OCI-LY7 (cell line): Measurements from ENCODE around the gene DHRSX. TPM values are rescaled to one million over a fixed set of nuclear protein-coding genes. Genes with fewer than 3 reads are reported as not detected.
A peak's percentile ranks its signal among the peaks of the same experiment; 100 is the strongest.
"Not testable (repeated sequence)": the region's sequence is repeated elsewhere in the genome, so short reads cannot be mapped to it uniquely, and the experiment has no call there.

Experiments used
- BruUV-seq: library from RNA; stranded (reverse); fragments of 400-500 nt; replicated peaks from 2 replicates; lab custom pipeline; 2021; lab: Mats Ljungman, UMichigan
- CTCF ChIA-PET: fragments of 300-600 bp; sonication (Branson Sonifier 250); formaldehyde crosslinking; loops from one replicate; lab custom pipeline; 2022; ENCODE audit warnings: antibody characterized with exemption; ENCODE audit not compliant: unreplicated experiment; lab: Charles Lee
- POLR2A ChIA-PET: fragments of 300-600 bp; sonication (Branson Sonifier 250); formaldehyde crosslinking; loops from one replicate; lab custom pipeline; 2022; ENCODE audit warnings: antibody characterized with exemption; lab: Charles Lee
- DNase-seq: peaks from one replicate; pipeline ENCODE4 v3.0.0-alpha.2; 2015; ENCODE audit warnings: low spot score
- H2AFZ ChIP-seq: fragments of 200-600 bp; sonication (generic), shearing (Covaris generic); 2 replicates; pipeline ENCODE4 v1.6.1; 2014; ENCODE audit warnings: mild to moderate bottlenecking, antibody characterized with exemption, low read length, moderate library complexity
- H3K27ac ChIP-seq: fragments of 200-600 bp; sonication (generic); 2 replicates; pipeline ENCODE4 v1.5.1; 2014; ENCODE audit warnings: mixed run types, low read depth, mild to moderate bottlenecking, moderate library complexity, low read length, inconsistent platforms; ENCODE audit not compliant: poor library complexity, severe bottlenecking
- H3K36me3 ChIP-seq: fragments of 200-600 bp; sonication (generic); 2 replicates; pipeline ENCODE4 v1.6.1; 2014; ENCODE audit warnings: mild to moderate bottlenecking, antibody characterized with exemption, low read length, moderate library complexity, mixed read lengths; ENCODE audit not compliant: insufficient read depth
- H3K4me1 ChIP-seq: fragments of 200-600 bp; sonication (generic); 2 replicates; pipeline ENCODE4 v1.5.1; 2014; ENCODE audit warnings: mild to moderate bottlenecking, low read length; ENCODE audit not compliant: insufficient read depth, poor library complexity, severe bottlenecking
- H3K4me2 ChIP-seq: fragments of 200-600 bp; sonication (generic); 2 replicates; pipeline ENCODE4 v1.6.1; 2014; ENCODE audit warnings: mild to moderate bottlenecking, low read length
- H3K4me3 ChIP-seq: fragments of 200-600 bp; sonication (generic); 2 replicates; pipeline ENCODE4 v1.5.1; 2014; ENCODE audit warnings: mild to moderate bottlenecking, low read depth, low read length; ENCODE audit not compliant: poor library complexity, severe bottlenecking
- H3K79me2 ChIP-seq: fragments of 200-600 bp; sonication (generic); 2 replicates; pipeline ENCODE4 v1.6.1; 2016; ENCODE audit warnings: low read depth, mild to moderate bottlenecking, low read length, moderate library complexity, mixed read lengths; ENCODE audit not compliant: insufficient read depth
- H3K9me2 ChIP-seq: fragments of 200-600 bp; sonication (generic); 2 replicates; pipeline ENCODE4 v1.6.1; 2016; ENCODE audit warnings: mild to moderate bottlenecking, low read length, mixed read lengths; ENCODE audit not compliant: insufficient read depth
- H3K9me3 ChIP-seq: fragments of 200-600 bp; sonication (generic); 2 replicates; pipeline ENCODE4 v1.6.1; 2014; ENCODE audit warnings: mild to moderate bottlenecking, mixed run types, low read length, mixed read lengths
- H4K20me1 ChIP-seq: fragments of 200-600 bp; sonication (generic); 2 replicates; pipeline ENCODE4 v1.6.1; 2014; ENCODE audit warnings: mild to moderate bottlenecking, antibody characterized with exemption, low read length, moderate library complexity, mixed read lengths; ENCODE audit not compliant: insufficient read depth
- CTCF ChIP-seq: fragments of 200-600 bp; sonication (generic); conservative IDR thresholded peaks from 2 replicates; pipeline ENCODE4 v1.5.1; 2014; ENCODE audit warnings: mild to moderate bottlenecking, antibody characterized with exemption, low read length, moderate library complexity, mixed read lengths
- EZH2phosphoT487 ChIP-seq: fragments of 200-600 bp; sonication (generic); IDR thresholded peaks from 2 replicates; pipeline ENCODE4 v1.6.1; 2018; ENCODE audit warnings: low read depth, borderline replicate concordance, mild to moderate bottlenecking, mixed run types, antibody characterized with exemption, low read length, moderate library complexity, mixed read lengths
- intact Hi-C: fragments of 100-400 bp; cut with micrococcal nuclease; formaldehyde crosslinking; loops from one replicate; pipeline ENCODE4 v1.10.0; 2022; ENCODE audit not compliant: unreplicated experiment
- total RNA-seq, 2 experiments: library from RNA; depleted of rRNA in 1 of 2; stranded (reverse); fragments of >200 nt in 1 of 2; shearing (Covaris generic) in 1 of 2; gene quantifications; 2 replicates each; pipeline ENCODE4 v1.2.3, GENCODE V29; 2014 to 2022

DHRSX gene
- total RNA-seq, 2 experiments from 2014 or later = 25.2 to 30.9 TPM

DNA sequence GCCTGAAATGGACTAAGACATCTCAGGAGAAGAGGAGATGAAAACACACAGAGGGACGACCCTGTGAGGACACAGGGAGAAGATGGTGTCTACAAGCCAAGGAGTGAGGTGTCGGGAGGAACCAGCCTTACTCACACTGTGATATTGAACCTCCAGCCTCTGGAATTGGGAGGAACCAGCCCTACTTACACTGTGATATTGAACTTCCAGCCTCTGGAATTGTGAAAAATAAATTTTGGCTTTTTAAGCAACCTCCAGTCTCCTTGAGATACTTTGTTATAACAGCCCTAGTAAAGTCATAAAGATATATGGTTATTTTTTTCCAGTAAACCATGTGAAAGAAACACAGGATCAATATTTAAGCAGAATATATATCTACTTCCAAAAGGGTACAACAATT lies 76.5 kb downstream of the DHRSX start:
- Histone ChIP-seq H3K27ac (no peak overlapping the region), H3K4me3 (no peak overlapping the region), H3K4me1 (no peaks in the 10 kb centered on the region), H4K20me1 (no peaks in the 10 kb centered on the region), H3K9me3 (peaks cover 9% of the 10 kb centered on the region; the same call in 1 of the 2 replicates), H2AFZ (no peak overlapping the region), H3K9me2 (no peaks in the 10 kb centered on the region), H3K36me3 (peaks cover 5% of the 10 kb centered on the region; the same call in 1 of the 2 replicates), H3K4me2 (no peak overlapping the region), H3K79me2 (no peaks in the 10 kb centered on the region)
- POLR2A ChIA-PET = no interaction called here
- no peak for DNase-seq
- BruUV-seq = TSS peak; percentile 66
- intact Hi-C loops = no loop called here
- no peak for TF ChIP-seq EZH2phosphoT487
- TF ChIP-seq CTCF = no peak
- CTCF ChIA-PET = no interaction called here

GRCh38 chrX:2423899-2424298 lies 76.9 kb downstream of the DHRSX start:
- Histone ChIP-seq H3K9me2 (no peaks in the 10 kb centered on the region), H4K20me1 (no peaks in the 10 kb centered on the region), H3K27ac (no peak overlapping the region), H3K4me1 (no peaks in the 10 kb centered on the region), H2AFZ (no peak overlapping the region), H3K79me2 (no peaks in the 10 kb centered on the region), H3K9me3 (peaks cover 9% of the 10 kb centered on the region; the same call in 1 of the 2 replicates), H3K4me2 (no peak overlapping the region), H3K4me3 (no peak overlapping the region), H3K36me3 (peaks cover 5% of the 10 kb centered on the region; the same call in 1 of the 2 replicates)
- intact Hi-C loops = no loop called here
- BruUV-seq = no TSS peak
- no peak for TF ChIP-seq EZH2phosphoT487
- TF ChIP-seq CTCF = no peak
- DNase-seq = no peak
- CTCF ChIA-PET = no interaction called here
- POLR2A ChIA-PET = no interaction called here

DNA sequence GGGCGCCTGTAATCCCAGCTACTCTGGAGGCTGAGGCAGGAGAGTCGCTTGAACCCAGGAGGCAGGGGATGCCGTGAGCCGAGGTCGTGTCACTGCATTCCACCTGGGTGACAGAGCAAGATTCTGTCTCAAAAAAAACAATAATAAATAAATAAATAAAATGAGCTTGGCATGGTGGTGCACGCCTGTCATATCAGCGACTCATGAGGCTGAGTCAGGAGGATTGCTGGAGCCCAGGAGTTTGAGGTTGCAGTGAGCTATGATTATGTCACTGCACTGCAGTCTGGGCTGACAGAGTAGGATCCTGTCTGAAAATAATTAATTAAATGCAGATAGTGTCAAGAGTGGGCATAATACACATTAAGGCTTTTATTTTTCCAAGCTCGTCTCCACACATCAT lies 77.5 kb downstream of the DHRSX start:
- BruUV-seq = no TSS peak
- ChIA-PET CTCF (no interaction called here), POLR2A (no interaction called here)
- H3K4me3 ChIP-seq = no peak overlapping the region
- no peak for TF ChIP-seq EZH2phosphoT487
- TF ChIP-seq CTCF = no peak
- H3K4me2 ChIP-seq = no peak overlapping the region
- DNase-seq = no peak
- H3K9me3 ChIP-seq = peaks cover 9% of the 10 kb centered on the region; the same call in 1 of the 2 replicates
- no peaks in the 10 kb centered on the region for H3K9me2 ChIP-seq
- H4K20me1 ChIP-seq = no peaks in the 10 kb centered on the region
- H2AFZ ChIP-seq = no peak overlapping the region
- H3K4me1 ChIP-seq = no peaks in the 10 kb centered on the region
- intact Hi-C loops = no loop called here
- H3K36me3 ChIP-seq = peaks cover 5% of the 10 kb centered on the region; the same call in 1 of the 2 replicates
- H3K79me2 ChIP-seq = no peaks in the 10 kb centered on the region
- no peak overlapping the region for H3K27ac ChIP-seq

GRCh38 chrX:2419418-2419817 lies 81.4 kb downstream of the DHRSX start:
- H3K27ac ChIP-seq, H3K9me3 ChIP-seq, H3K4me2 ChIP-seq, H3K4me3 ChIP-seq, H3K4me1 ChIP-seq, H3K9me2 ChIP-seq, H2AFZ ChIP-seq, BruUV-seq, DNase-seq, H3K36me3 ChIP-seq, CTCF ChIA-PET, H3K79me2 ChIP-seq, intact Hi-C loops, POLR2A ChIA-PET, H4K20me1 ChIP-seq: not testable (repeated sequence)
